CD4-positive, alpha-beta T cell (primary cell): Measurements from ENCODE around the gene CYB5B. TPM values are rescaled to one million over a fixed set of nuclear protein-coding genes. Genes with fewer than 3 reads are reported as not detected.

Experiments
- ATAC-seq: fragments of 200-7000 bp; cut with Tn5 transposase; one replicate; pipeline ENCODE4 v1.10.0; 2022; ENCODE audit warnings: mild to moderate bottlenecking; ENCODE audit not compliant: poor library complexity
- CTCF ChIA-PET: fragments of 350-600 bp; sonication (Branson Sonifier 250); formaldehyde crosslinking; loops from one replicate; lab custom pipeline; 2021; ENCODE audit warnings: antibody characterized with exemption, inconsistent platforms; lab: Charles Lee
- POLR2A ChIA-PET: fragments of 350-600 bp; sonication (Branson Sonifier 250); formaldehyde crosslinking; loops from one replicate; lab custom pipeline; 2021; ENCODE audit warnings: antibody characterized with exemption, inconsistent platforms; lab: Charles Lee
- DNase-seq, 14 experiments: peaks; one replicate each; pipeline ENCODE4 v3.0.0-alpha.2; 2013 to 2020; ENCODE audit warnings: mixed read lengths in 2 of 14
- H3K27ac ChIP-seq, 2 donors: one replicate each; pipeline versions ENCODE4 v1.5.1 to v1.7.0; 2013; ENCODE audit warnings: low read length in 2 of 2, low read depth in 1 of 2, mild to moderate bottlenecking in 1 of 2
- H3K27me3 ChIP-seq, 2 experiments: 1 replicate in 1 of 2; 2 replicates in 1 of 2; pipeline versions ENCODE4 v1.6.1 to v1.7.0; 2013; ENCODE audit warnings: low read length in 2 of 2, control low read depth in 1 of 2, mild to moderate bottlenecking in 1 of 2, moderate library complexity in 1 of 2; ENCODE audit not compliant: insufficient read depth in 2 of 2, control insufficient read depth in 1 of 2
- H3K36me3 ChIP-seq: one replicate; pipeline ENCODE4 v1.6.1; 2013; ENCODE audit warnings: low read length, control low read depth; ENCODE audit not compliant: insufficient read depth
- H3K4me1 ChIP-seq: one replicate; pipeline ENCODE4 v1.6.1; 2013; ENCODE audit warnings: low read length, control low read depth; ENCODE audit not compliant: insufficient read depth
- H3K4me3 ChIP-seq: one replicate; pipeline ENCODE4 v1.5.1; 2013; ENCODE audit warnings: mild to moderate bottlenecking, low read length, moderate library complexity
- H3K9me3 ChIP-seq, 2 experiments: 1 replicate in 1 of 2; 2 replicates in 1 of 2; pipeline versions ENCODE4 v1.6.1 to v1.7.0; 2013; ENCODE audit warnings: low read length in 2 of 2, mild to moderate bottlenecking in 2 of 2, control low read depth in 1 of 2, moderate library complexity in 1 of 2; ENCODE audit not compliant: control insufficient read depth in 1 of 2, insufficient read depth in 1 of 2
- H3K27ac Mint-ChIP-seq: one replicate; pipeline ENCODE4 v1.8.0; 2020; ENCODE audit warnings: mixed read lengths
- H3K27me3 Mint-ChIP-seq: one replicate; pipeline ENCODE4 v1.8.0; 2021; ENCODE audit warnings: mixed read lengths
- H3K36me3 Mint-ChIP-seq: one replicate; pipeline ENCODE4 v1.8.0; 2021; ENCODE audit warnings: low read depth, mixed read lengths
- H3K4me1 Mint-ChIP-seq: one replicate; pipeline ENCODE4 v1.8.0; 2021; ENCODE audit warnings: low read depth, mixed read lengths
- H3K4me3 Mint-ChIP-seq: one replicate; pipeline ENCODE4 v1.8.0; 2020; ENCODE audit warnings: mild to moderate bottlenecking, mixed read lengths
- H3K9me3 Mint-ChIP-seq: one replicate; pipeline ENCODE4 v1.8.0; 2020; ENCODE audit warnings: mixed read lengths
- CTCF ChIP-seq: fragments of 200-600 bp; IDR thresholded peaks from one replicate; pipeline ENCODE4 v1.8.0; 2022; ENCODE audit warnings: antibody characterized with exemption, mild to moderate bottlenecking
- intact Hi-C, 2 experiments: fragments of 100-400 bp; cut with DNase I in 1 of 2; cut with micrococcal nuclease in 1 of 2; formaldehyde crosslinking; loops; one replicate each; pipeline versions ENCODE4 v1.15.1 to v1.9.0; 2023 to 2025; cut with DNase I, micrococcal nuclease
- total RNA-seq, 174 experiments: library from RNA in 2 of 174; stranded (reverse) in 2 of 174; gene quantifications; one replicate each; pipeline ENCODE4 v1.2.3 and lab custom pipeline; 2021 to 2026

CYB5B gene
- total RNA-seq, 2 experiments from 2014 or later, result 16.0 to 18.3 TPM

DNA sequence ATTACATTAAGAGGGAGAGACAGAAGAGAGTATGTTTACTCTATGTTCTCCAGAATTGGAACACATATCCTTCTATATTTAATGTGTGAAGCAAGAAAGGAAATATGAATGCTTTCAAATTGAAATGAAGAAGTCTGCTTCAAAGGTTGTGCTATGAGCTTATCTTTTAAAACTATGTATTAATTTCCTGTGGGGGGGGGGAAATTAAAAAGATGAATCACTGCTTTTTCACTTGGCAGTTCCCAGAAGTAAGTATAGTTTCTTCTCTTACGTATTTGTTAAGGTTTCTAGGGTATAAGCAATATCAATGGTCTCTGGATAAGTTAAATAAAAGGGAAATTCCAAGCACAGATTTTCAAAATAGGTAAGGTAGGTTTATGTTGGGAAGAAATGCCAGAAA is 45.7 kb upstream of the CYB5B start:
- no peak for ATAC-seq
- H3K36me3 ChIP-seq, result peaks cover 48% of the 10 kb centered on the region
- peaks cover 31% of the 10 kb centered on the region for H3K4me1 Mint-ChIP-seq
- POLR2A ChIA-PET, result no interaction called here
- TF ChIP-seq CTCF, result no peak
- no peaks in the 10 kb centered on the region for H3K9me3 Mint-ChIP-seq
- no peak for DNase-seq
- H3K27me3 ChIP-seq, result no peaks in the 10 kb centered on the region
- H3K9me3 ChIP-seq, result no peaks in the 10 kb centered on the region
- no peak overlapping the region for H3K4me3 Mint-ChIP-seq
- peaks cover 72% of the 10 kb centered on the region for H3K36me3 Mint-ChIP-seq
- no peaks in the 10 kb centered on the region for H3K4me1 ChIP-seq
- intact Hi-C loops, result no loop called here
- CTCF ChIA-PET, result no interaction called here
- H3K27ac Mint-ChIP-seq, result peak overlapping the region; percentile 11
- no peaks in the 10 kb centered on the region for H3K27me3 Mint-ChIP-seq
- H3K27ac ChIP-seq, result no peak overlapping the region
- H3K4me3 ChIP-seq, result no peak overlapping the region

- Histone ChIP-seq H3K27me3 (no peaks in the 10 kb centered on the region), H3K36me3 (peaks cover 57% of the 10 kb centered on the region), H3K9me3 (no peaks in the 10 kb centered on the region), H3K4me1 (peaks cover 14% of the 10 kb centered on the region), H3K27ac (no peak overlapping the region), H3K4me3 (no peak overlapping the region)
- H3K36me3 Mint-ChIP-seq, result peaks cover 76% of the 10 kb centered on the region
- H3K27ac Mint-ChIP-seq, result no peak overlapping the region
- no peak overlapping the region for H3K4me3 Mint-ChIP-seq
- peaks cover 50% of the 10 kb centered on the region for H3K4me1 Mint-ChIP-seq
- no peak for ATAC-seq
- no peaks in the 10 kb centered on the region for H3K9me3 Mint-ChIP-seq
- no peak for DNase-seq
- TF ChIP-seq CTCF, result no peak
- CTCF ChIA-PET, result interaction anchor here (0.7 to 1.8 kb wide), 2 partner anchors 15 to 309 kb away, joined by 3 to 5 read pairs; no protein-coding TSS in a partner anchor
- H3K27me3 Mint-ChIP-seq, result no peaks in the 10 kb centered on the region
- intact Hi-C loops, result loop anchor here in 1 of 2 experiments (10.0 kb wide), 1 partner anchor 46 kb away; the partner anchor contains the start of genes COG8, NIP7 and PDF
- POLR2A ChIA-PET, result interaction anchor here (1.0 to 1.1 kb wide), 2 partner anchors 41 to 50 kb away, joined by 3 to 4 read pairs; partner anchors contain the start of gene NIP7
Observed at GRCh38 chr16:69381231-69381630, 43.2 kb upstream of the CYB5B start.

DNA sequence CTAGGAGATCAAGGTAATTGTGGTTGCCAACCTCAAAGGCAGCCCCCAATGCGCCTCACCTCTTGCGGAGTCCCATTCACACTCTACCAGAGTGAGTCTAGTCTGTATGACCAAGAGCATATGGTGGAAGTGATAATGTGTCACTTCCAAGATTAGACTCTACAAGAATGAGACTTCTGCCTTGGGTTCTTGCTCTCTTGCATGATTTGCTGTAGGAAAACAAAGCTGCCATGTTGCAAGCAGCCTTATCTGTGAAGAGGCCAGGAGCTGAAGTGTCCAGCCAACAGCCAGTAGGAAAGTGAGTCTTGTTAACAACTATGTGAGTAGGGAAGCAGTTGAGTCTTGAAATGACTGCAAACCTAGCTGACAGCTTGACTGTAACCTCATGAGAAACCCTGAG is 42.0 kb upstream of the CYB5B start:
- Histone ChIP-seq H3K27me3 (no peaks in the 10 kb centered on the region), H3K27ac (no peak overlapping the region), H3K4me3 (no peak overlapping the region), H3K4me1 (peaks cover 20% of the 10 kb centered on the region), H3K36me3 (peaks cover 57% of the 10 kb centered on the region), H3K9me3 (no peaks in the 10 kb centered on the region)
- H3K4me1 Mint-ChIP-seq, result peaks cover 50% of the 10 kb centered on the region
- no peaks in the 10 kb centered on the region for H3K27me3 Mint-ChIP-seq
- intact Hi-C loops, result loop anchor here in 1 of 2 experiments (10.0 kb wide), 1 partner anchor 48 kb away; the partner anchor contains the start of genes COG8, NIP7 and PDF
- no peak for ATAC-seq
- no peaks in the 10 kb centered on the region for H3K9me3 Mint-ChIP-seq
- peak overlapping the region; percentile 56 for H3K27ac Mint-ChIP-seq
- peaks cover 74% of the 10 kb centered on the region for H3K36me3 Mint-ChIP-seq
- no peak for TF ChIP-seq CTCF
- H3K4me3 Mint-ChIP-seq, result peak overlapping the region; percentile 30
- ChIA-PET CTCF (interaction anchor here (1.8 kb wide), 1 partner anchor 14 kb away, joined by 5 read pairs; no protein-coding TSS in a partner anchor), POLR2A (interaction anchor here (0.7 kb wide), 1 partner anchor 963 kb away, joined by 3 read pairs; no protein-coding TSS in a partner anchor)
- no peak for DNase-seq
